NCI-H2171 (cell line): ENCODE measurements around the gene KREMEN1.

Source experiments
- DNase-seq: peaks from one replicate; lab custom pipeline; 2025; lab: John Stamatoyannopoulos, UW

Gene KREMEN1

GRCh38 chr22:29149841-29150555 is 77.2 kb downstream of the KREMEN1 start:
- DNase-seq = no peak

- DNase-seq = no peak
Observed at GRCh38 chr22:29150701-29151100, 77.9 kb downstream of the KREMEN1 start.

GRCh38 chr22:29151316-29151715 is 78.5 kb downstream of the KREMEN1 start:
- DNase-seq = no peak

- no peak for DNase-seq
Observed at GRCh38 chr22:29152045-29152953, 79.5 kb downstream of the KREMEN1 start.

GRCh38 chr22:29152954-29153719 is 80.3 kb downstream of the KREMEN1 start:
- no peak for DNase-seq

GRCh38 chr22:29154364-29155048 is 81.7 kb downstream of the KREMEN1 start:
- peak; percentile 40 for DNase-seq

GRCh38 chr22:29155966-29156365 is 83.1 kb downstream of the KREMEN1 start:
- DNase-seq = no peak

GRCh38 chr22:29156507-29156906 is 83.7 kb downstream of the KREMEN1 start:
- no peak for DNase-seq

- DNase-seq = no peak
Observed at GRCh38 chr22:29157759-29158535, 85.1 kb downstream of the KREMEN1 start.

- no peak for DNase-seq
Observed at GRCh38 chr22:29158546-29158945, 85.7 kb downstream of the KREMEN1 start.

GRCh38 chr22:29163808-29164207 is 91.0 kb downstream of the KREMEN1 start:
- DNase-seq = no peak

GRCh38 chr22:29165321-29166060 is 92.7 kb downstream of the KREMEN1 start:
- no peak for DNase-seq

- DNase-seq = no peak
Observed at GRCh38 chr22:29166180-29166579, 93.3 kb downstream of the KREMEN1 start.

- no peak for DNase-seq
Observed at GRCh38 chr22:29167032-29167911, 94.4 kb downstream of the KREMEN1 start.

- DNase-seq = no peak
Observed at GRCh38 chr22:29171721-29172120, 98.9 kb downstream of the KREMEN1 start.

- DNase-seq = no peak
Observed at GRCh38 chr22:29172216-29172615, 99.4 kb downstream of the KREMEN1 start.

- DNase-seq = no peak
Observed at GRCh38 chr22:29175312-29175835, 102.5 kb downstream of the KREMEN1 start.

GRCh38 chr22:29183971-29184848 is 111.4 kb downstream of the KREMEN1 start:
- no peak for DNase-seq
